Measurements from ENCODE around the gene ANGPTL1.

The ANGPTL1 gene

DNA sequence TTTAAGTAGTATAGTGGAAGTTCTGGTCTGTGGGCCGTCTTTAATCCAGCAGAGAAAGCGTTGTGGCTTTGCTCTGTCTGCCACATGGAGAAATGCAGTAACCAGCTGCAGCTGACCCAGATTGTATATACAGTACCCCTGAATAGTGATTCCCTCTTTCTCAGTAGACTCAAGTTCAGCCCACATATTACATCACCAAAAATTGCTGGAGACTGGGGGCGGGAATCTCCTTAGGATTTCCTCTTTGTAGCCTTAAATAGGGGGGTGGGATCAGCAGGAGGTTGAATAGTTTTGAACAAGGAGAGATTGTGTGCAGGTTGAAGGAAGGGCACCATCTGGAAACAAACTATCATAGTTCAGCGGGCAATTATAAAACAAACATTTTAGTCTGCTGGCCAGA is at the start of gene ANGPTL1:
TSS of gene ANGPTL1 (minus strand) at position 134 of the 400 bp plus-strand sequence. CDS start 5,301 bp downstream, outside the sequence.
- peak; percentile 39 for DNase-seq (ENCODE audit: low read depth)
- TF ChIP-seq CTCF (conservative IDR thresholded peaks at IDR 0.05; ENCODE audit: low read length): no peak
- H3K4me3 ChIP-seq (ENCODE audit: low read length): no peak within 1 kb of the TSS

DNA sequence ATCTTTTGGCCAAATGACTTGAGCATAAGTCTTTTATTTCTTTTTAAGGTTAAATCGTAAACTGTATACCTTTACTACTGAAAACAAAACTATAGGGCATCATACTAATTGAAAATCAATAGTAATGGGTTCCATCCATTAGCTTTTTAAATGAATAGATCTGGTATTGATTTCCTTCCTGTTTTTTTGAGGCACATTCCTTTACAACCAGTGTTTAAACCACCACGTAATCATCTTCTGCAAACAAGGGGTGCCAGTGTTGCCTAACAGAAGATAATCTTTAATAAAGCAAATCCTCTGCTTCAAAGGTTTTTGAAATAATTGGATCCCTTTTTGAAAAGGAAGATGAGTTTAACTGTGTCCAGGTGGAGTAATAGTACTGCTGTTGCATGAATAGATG is 48.7 kb upstream of the ANGPTL1 start:
- DNase-seq (ENCODE audit: low read depth): no peak
- no peak overlapping the region for H3K4me3 ChIP-seq (ENCODE audit: low read length)
- no peak for TF ChIP-seq CTCF (conservative IDR thresholded peaks at IDR 0.05; ENCODE audit: low read length)

DNA sequence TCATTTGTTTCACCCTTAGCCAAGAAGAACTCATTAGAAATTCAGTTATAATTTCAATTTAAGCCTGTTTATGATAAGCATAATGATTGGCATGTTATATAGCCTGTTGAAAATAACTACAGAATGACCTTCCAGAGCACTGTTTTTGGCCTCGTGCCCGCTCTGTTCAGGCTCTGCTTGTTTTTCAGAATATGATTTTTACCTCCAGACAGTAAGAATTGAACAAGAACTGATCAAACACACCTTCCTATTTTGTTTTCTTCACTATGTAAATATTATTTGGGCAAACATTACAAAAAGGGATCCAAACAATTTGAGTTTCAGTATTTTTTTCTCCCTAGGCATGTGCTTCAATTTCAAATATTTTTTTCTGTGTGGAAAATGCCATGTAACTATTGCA is 48.1 kb upstream of the ANGPTL1 start:
- no peak overlapping the region for H3K4me3 ChIP-seq (ENCODE audit: low read length)
- no peak for TF ChIP-seq CTCF (conservative IDR thresholded peaks at IDR 0.05; ENCODE audit: low read length)
- DNase-seq (ENCODE audit: low read depth): no peak

- H3K4me3 ChIP-seq (ENCODE audit: low read length): no peak overlapping the region
Measured at GRCh38 chr1:178918308-178918707, 47.4 kb upstream of the ANGPTL1 start.

DNA sequence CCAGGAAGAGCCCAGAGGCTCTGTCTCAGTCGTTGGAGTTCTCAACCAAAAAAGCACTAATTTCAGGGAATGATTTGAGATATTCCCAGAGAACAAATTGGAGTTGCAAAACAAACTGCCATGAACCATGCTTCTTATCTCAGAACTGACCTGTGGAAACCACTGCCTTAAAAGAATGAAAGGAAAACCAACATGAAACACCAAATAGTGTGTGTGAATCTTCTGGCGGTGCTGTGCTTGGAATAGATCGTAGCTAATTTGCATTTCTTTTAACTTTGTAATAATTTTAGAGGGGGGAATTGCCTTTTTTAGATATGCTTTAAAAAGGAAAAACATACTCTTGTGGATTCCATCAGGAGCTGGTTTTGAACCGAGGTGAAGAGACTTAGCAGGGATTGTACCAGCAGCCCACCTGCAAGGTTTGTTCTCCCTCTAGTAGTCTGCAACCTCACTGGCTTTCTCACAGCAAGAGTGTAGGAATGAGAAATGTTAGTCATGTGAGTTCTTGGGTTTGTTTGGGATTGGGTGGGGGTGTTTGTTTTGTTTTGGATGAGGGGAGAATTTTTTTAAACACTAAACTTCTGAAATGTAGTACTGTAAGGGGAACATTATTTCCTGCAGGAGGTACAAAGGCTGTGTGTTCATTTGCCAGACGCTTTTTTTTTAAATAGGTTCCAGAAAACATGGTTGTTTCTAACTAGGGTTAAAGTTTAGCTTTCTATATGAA is 45.7 kb upstream of the ANGPTL1 start:
- TF ChIP-seq CTCF (conservative IDR thresholded peaks at IDR 0.05; ENCODE audit: low read length): no peak
- no peak for DNase-seq (ENCODE audit: low read depth)
- no peak overlapping the region for H3K4me3 ChIP-seq (ENCODE audit: low read length)

More at GRCh38 chr1:178918308-178918707, 47.4 kb upstream of the ANGPTL1 start:
- no peak for DNase-seq (ENCODE audit: low read depth)
- no peak for TF ChIP-seq CTCF (conservative IDR thresholded peaks at IDR 0.05; ENCODE audit: low read length)

GRCh38 chr1:178912597-178912996 is 41.7 kb upstream of the ANGPTL1 start:
- TF ChIP-seq CTCF (conservative IDR thresholded peaks at IDR 0.05; ENCODE audit: low read length): no peak
- no peak overlapping the region for H3K4me3 ChIP-seq (ENCODE audit: low read length)
- peak; percentile 12 for DNase-seq (ENCODE audit: low read depth)

DNA sequence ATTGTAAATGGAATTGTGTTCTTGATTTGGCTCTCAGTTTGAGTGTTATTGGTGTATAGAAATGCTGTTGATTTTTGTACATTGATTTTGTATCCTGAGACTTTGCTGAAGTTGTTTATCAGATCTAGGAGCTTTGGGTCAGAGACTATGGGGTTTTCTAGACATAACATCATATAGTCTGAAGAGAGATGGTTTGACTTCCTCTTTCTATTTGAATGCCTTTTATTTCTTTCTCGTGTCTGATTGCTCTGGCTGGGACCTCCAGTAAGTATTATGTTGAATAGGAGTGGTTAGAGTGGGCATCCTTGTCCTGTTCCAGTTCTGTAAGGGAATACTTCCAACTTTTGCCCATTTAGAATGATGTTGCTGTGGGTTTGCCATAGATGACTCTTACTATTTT is 39.1 kb upstream of the ANGPTL1 start:
- H3K4me3 ChIP-seq (ENCODE audit: low read length): no peak overlapping the region
- DNase-seq (ENCODE audit: low read depth): no peak
- TF ChIP-seq CTCF (conservative IDR thresholded peaks at IDR 0.05; ENCODE audit: low read length): no peak

All from AG10803 (cell line).